Measurements from ENCODE around the gene GRM7.

GRCh38 chr3:7749931-7750695 is 889.2 kb downstream of the GRM7 start:
- no peak for TF ChIP-seq CTCF (IDR thresholded peaks at IDR 0.05)
- TF ChIP-seq POLR2A (IDR thresholded peaks at IDR 0.05): no peak
